Mesendoderm (in vitro differentiated cells): Measurements from ENCODE around the gene ZNF865.

ENCODE experiments used
- DNase-seq: peaks from one replicate; pipeline ENCODE4 v3.0.0; 2013
- H2AK5ac ChIP-seq: 2 replicates; pipeline ENCODE4 v1.6.1; 2013; ENCODE audit warnings: low read length, inconsistent platforms
- H2BK120ac ChIP-seq: 2 replicates; pipeline ENCODE4 v1.6.1; 2013; ENCODE audit warnings: low read depth, mild to moderate bottlenecking, low read length, moderate library complexity, mixed read lengths
- H2BK15ac ChIP-seq: replicated peaks from 2 replicates; pipeline ENCODE4 v1.6.1; 2013; ENCODE audit warnings: low read depth, mild to moderate bottlenecking, moderate library complexity
- H2BK5ac ChIP-seq: 2 replicates; pipeline ENCODE4 v1.6.1; 2013; ENCODE audit warnings: low read length, inconsistent platforms
- H3K18ac ChIP-seq: 2 replicates; pipeline ENCODE4 v1.6.1; 2013; ENCODE audit warnings: mild to moderate bottlenecking, low read length, mixed read lengths
- H3K23ac ChIP-seq: one replicate; pipeline ENCODE4 v1.6.1; 2013; ENCODE audit warnings: low read length
- H3K27ac ChIP-seq: 2 replicates; pipeline ENCODE4 v1.5.1; 2013; ENCODE audit warnings: low read depth, mild to moderate bottlenecking, inconsistent platforms, low read length, moderate library complexity
- H3K27me3 ChIP-seq: 2 replicates; pipeline ENCODE4 v1.6.1; 2013; ENCODE audit warnings: low read length, control low read depth, mild to moderate bottlenecking, inconsistent platforms; ENCODE audit not compliant: insufficient read depth, poor library complexity
- H3K36me3 ChIP-seq: 2 replicates; pipeline ENCODE4 v1.6.1; 2013; ENCODE audit warnings: low read length, inconsistent platforms; ENCODE audit not compliant: control insufficient read depth, insufficient read depth
- H3K4ac ChIP-seq: one replicate; pipeline ENCODE4 v1.6.1; 2013; ENCODE audit warnings: low read depth, mild to moderate bottlenecking, low read length, moderate library complexity
- H3K4me1 ChIP-seq: 2 replicates; pipeline ENCODE4 v1.6.1; 2013; ENCODE audit warnings: low read depth, low read length, inconsistent platforms; ENCODE audit not compliant: control insufficient read depth
- H3K4me2 ChIP-seq: 2 replicates; pipeline ENCODE4 v1.6.1; 2013; ENCODE audit warnings: low read length
- H3K4me3 ChIP-seq: 2 replicates; pipeline ENCODE4 v1.5.1; 2013; ENCODE audit warnings: mild to moderate bottlenecking, low read length
- H3K56ac ChIP-seq: one replicate; pipeline ENCODE4 v1.6.1; 2013; ENCODE audit warnings: low read length
- H3K79me1 ChIP-seq: 2 replicates; pipeline ENCODE4 v1.6.1; 2013; ENCODE audit warnings: low read length, inconsistent platforms
- H3K79me2 ChIP-seq: 2 replicates; pipeline ENCODE4 v1.6.1; 2013; ENCODE audit warnings: mild to moderate bottlenecking, low read length; ENCODE audit not compliant: control insufficient read depth, insufficient read depth
- H3K9ac ChIP-seq: 2 replicates; pipeline ENCODE4 v1.6.1; 2013; ENCODE audit warnings: low read length, inconsistent platforms
- H4K5ac ChIP-seq: one replicate; pipeline ENCODE4 v1.6.1; 2013; ENCODE audit warnings: low read length
- H4K8ac ChIP-seq: one replicate; pipeline ENCODE4 v1.6.1; 2013; ENCODE audit warnings: low read depth, mild to moderate bottlenecking, control low read depth, low read length, moderate library complexity
- WGBS: extraction: QIAGEN DNeasy Blood & Tissue Kit; methylation state at CpG from one replicate; pipeline ENCODE4 v1.1.7; 2013; ENCODE audit warnings: low lambda C conversion rate, missing lambda C conversion rate; ENCODE audit not compliant: insufficient coverage; ENCODE audit errors: extremely low coverage; 5-methylcytosine and 5-hydroxymethylcytosine counted together

The ZNF865 gene

GRCh38 chr19:55654868-55655647, 49.6 kb downstream of the ZNF865 start, which contains the start of gene U2AF2:
Gene U2AF2 (plus strand): TSS chr19:55655035. CDS start chr19:55655105, 70 bp downstream.
- Histone ChIP-seq H3K27ac (peak within 1 kb of the TSS; percentile 96), H2BK15ac (no peak within 1 kb of the TSS), H3K4me1 (peaks cover 4% of the 10 kb centered on the region), H3K4ac (peak within 1 kb of the TSS; percentile 98), H2BK5ac (peak within 1 kb of the TSS; percentile 98), H2BK120ac (peak within 1 kb of the TSS; percentile 84), H4K8ac (peak within 1 kb of the TSS; percentile 56), H3K4me2 (peak within 1 kb of the TSS; percentile 85), H3K27me3 (no peaks in the 10 kb centered on the region), H3K18ac (peak within 1 kb of the TSS; percentile 96), H3K79me1 (no peaks in the 10 kb centered on the region), H2AK5ac (no peak within 1 kb of the TSS), H3K56ac (peak within 1 kb of the TSS; percentile 98), H3K9ac (peak within 1 kb of the TSS; percentile 99), H4K5ac (peak within 1 kb of the TSS; percentile 68), H3K4me3 (peak within 1 kb of the TSS; percentile 81), H3K23ac (peak within 1 kb of the TSS; percentile 48), H3K36me3 (no peaks in the 10 kb centered on the region), H3K79me2 (peaks cover 47% of the 10 kb centered on the region)
- WGBS, result no CpG with 5 or more reads among the region's 95 CpGs
- DNase-seq, result peak; percentile 92

GRCh38 chr19:55655648-55656040, 50.2 kb downstream of the ZNF865 start:
- Histone ChIP-seq H3K9ac (peak overlapping the region; percentile 82), H2BK15ac (no peak overlapping the region), H3K4me3 (peak overlapping the region; percentile 64), H3K27ac (peak overlapping the region; percentile 96), H3K18ac (no peak overlapping the region), H3K79me1 (no peaks in the 10 kb centered on the region), H2BK120ac (no peak overlapping the region), H2BK5ac (peak overlapping the region; percentile 61), H3K79me2 (peaks cover 53% of the 10 kb centered on the region), H3K4me1 (peaks cover 4% of the 10 kb centered on the region), H3K23ac (no peak overlapping the region), H3K36me3 (no peaks in the 10 kb centered on the region), H4K5ac (peak overlapping the region; percentile 5), H3K4ac (peak overlapping the region; percentile 18), H3K27me3 (no peaks in the 10 kb centered on the region), H3K56ac (peak overlapping the region; percentile 97), H4K8ac (peak overlapping the region; percentile 56), H2AK5ac (no peak overlapping the region), H3K4me2 (peak overlapping the region; percentile 85)
- DNase-seq, result no peak
- no CpG with 5 or more reads among the region's 19 CpGs for WGBS

- Histone ChIP-seq H2BK15ac (no peak overlapping the region), H3K56ac (peak overlapping the region; percentile 97), H3K4me1 (peaks cover 4% of the 10 kb centered on the region), H3K4me2 (peak overlapping the region; percentile 85), H3K79me1 (no peaks in the 10 kb centered on the region), H3K4ac (no peak overlapping the region), H3K27me3 (no peaks in the 10 kb centered on the region), H2BK120ac (no peak overlapping the region), H2AK5ac (no peak overlapping the region), H3K79me2 (peaks cover 58% of the 10 kb centered on the region), H2BK5ac (no peak overlapping the region), H3K9ac (peak overlapping the region; percentile 82), H3K4me3 (peak overlapping the region; percentile 64), H4K8ac (no peak overlapping the region), H3K36me3 (no peaks in the 10 kb centered on the region), H3K18ac (no peak overlapping the region), H4K5ac (no peak overlapping the region), H3K27ac (no peak overlapping the region), H3K23ac (no peak overlapping the region)
- no peak for DNase-seq
- 100% methylated on average over 1 of the region's 7 CpGs for WGBS
Observed at GRCh38 chr19:55656552-55656951, 51.1 kb downstream of the ZNF865 start.

GRCh38 chr19:55656988-55657747, 51.7 kb downstream of the ZNF865 start:
- no CpG with 5 or more reads among the region's 18 CpGs for WGBS
- peaks cover 62% of the 10 kb centered on the region for H3K79me2 ChIP-seq
- no peak overlapping the region for H2BK5ac ChIP-seq
- H3K23ac ChIP-seq, result no peak overlapping the region
- H2BK15ac ChIP-seq, result no peak overlapping the region
- H3K4me1 ChIP-seq, result peaks cover 4% of the 10 kb centered on the region
- H3K27ac ChIP-seq, result no peak overlapping the region
- no peaks in the 10 kb centered on the region for H3K79me1 ChIP-seq
- H3K18ac ChIP-seq, result no peak overlapping the region
- no peak overlapping the region for H2BK120ac ChIP-seq
- no peak overlapping the region for H3K4ac ChIP-seq
- DNase-seq, result no peak
- peak overlapping the region; percentile 82 for H3K9ac ChIP-seq
- peak overlapping the region; percentile 85 for H3K4me2 ChIP-seq
- no peak overlapping the region for H2AK5ac ChIP-seq
- H3K56ac ChIP-seq, result peak overlapping the region; percentile 97
- no peak overlapping the region for H4K8ac ChIP-seq
- H3K27me3 ChIP-seq, result no peaks in the 10 kb centered on the region
- H4K5ac ChIP-seq, result no peak overlapping the region
- no peaks in the 10 kb centered on the region for H3K36me3 ChIP-seq
- peak overlapping the region; percentile 15 for H3K4me3 ChIP-seq

GRCh38 chr19:55658846-55659459, 53.5 kb downstream of the ZNF865 start:
- Histone ChIP-seq H2BK15ac (no peak overlapping the region), H4K8ac (no peak overlapping the region), H3K4me2 (no peak overlapping the region), H2BK120ac (no peak overlapping the region), H3K9ac (no peak overlapping the region), H3K79me1 (peaks cover 5% of the 10 kb centered on the region), H4K5ac (no peak overlapping the region), H3K36me3 (peaks cover 13% of the 10 kb centered on the region), H2BK5ac (no peak overlapping the region), H3K56ac (no peak overlapping the region), H2AK5ac (no peak overlapping the region), H3K4me3 (no peak overlapping the region), H3K27ac (no peak overlapping the region), H3K4ac (no peak overlapping the region), H3K18ac (no peak overlapping the region), H3K27me3 (no peaks in the 10 kb centered on the region), H3K23ac (no peak overlapping the region), H3K79me2 (peaks cover 78% of the 10 kb centered on the region), H3K4me1 (peaks cover 4% of the 10 kb centered on the region)
- WGBS, result no CpG with 5 or more reads among the region's 37 CpGs
- no peak for DNase-seq
